GM19455 (cell line): ENCODE results near the gene GPR42.
"Not testable (repeated sequence)": the region's sequence is repeated elsewhere in the genome, so short reads cannot be mapped to it uniquely, and the experiment has no call there.

Experiments used
- ATAC-seq: cut with Tn5 transposase; IDR thresholded peaks from one replicate; pipeline ENCODE4 v1.9.1; 2021; ENCODE audit not compliant: unreplicated experiment

Gene GPR42

GRCh38 chr19:35362261-35363000 lies 8.4 kb upstream of the GPR42 start:
- no peak for ATAC-seq

- ATAC-seq = no peak
These were observed 7.8 kb upstream of the GPR42 start for GRCh38 chr19:35363001-35363590.

- no peak for ATAC-seq
These were observed 7.0 kb upstream of the GPR42 start for GRCh38 chr19:35363711-35364425.

GRCh38 chr19:35365303-35365702 lies 5.6 kb upstream of the GPR42 start:
- ATAC-seq = no peak

GRCh38 chr19:35368378-35368777 lies 2.5 kb upstream of the GPR42 start:
- no peak for ATAC-seq

- no peak for ATAC-seq
These were observed 1.3 kb upstream of the GPR42 start for GRCh38 chr19:35369522-35369921.

GRCh38 chr19:35373492-35373891 lies 2.6 kb downstream of the GPR42 start:
- ATAC-seq = no peak

- ATAC-seq = not testable (repeated sequence)
These were observed 3.2 kb downstream of the GPR42 start for GRCh38 chr19:35374031-35374430.

GRCh38 chr19:35375505-35376307 lies 4.8 kb downstream of the GPR42 start:
- no peak for ATAC-seq

- ATAC-seq = no peak
These were observed 6.8 kb downstream of the GPR42 start for GRCh38 chr19:35377656-35378055.

- ATAC-seq = no peak
These were observed 7.5 kb downstream of the GPR42 start for GRCh38 chr19:35378356-35378755.

- ATAC-seq = not testable (repeated sequence)
These were observed 8.7 kb downstream of the GPR42 start for GRCh38 chr19:35379545-35379944.

- no peak for ATAC-seq
These were observed 9.1 kb downstream of the GPR42 start for GRCh38 chr19:35379992-35380391.

GRCh38 chr19:35380450-35381124 lies 9.7 kb downstream of the GPR42 start:
- ATAC-seq = no peak

GRCh38 chr19:35381318-35381717 lies 10.4 kb downstream of the GPR42 start:
- no peak for ATAC-seq

GRCh38 chr19:35381926-35382325 lies 11.1 kb downstream of the GPR42 start:
- ATAC-seq = no peak

GRCh38 chr19:35383536-35383935 lies 12.7 kb downstream of the GPR42 start:
- no peak for ATAC-seq

GRCh38 chr19:35388277-35389054 lies 17.6 kb downstream of the GPR42 start:
- no peak for ATAC-seq

- no peak for ATAC-seq
These were observed 18.5 kb downstream of the GPR42 start for GRCh38 chr19:35389192-35389861.
